HCT116 (cell line): ENCODE results near the gene FMN1. TPM values are rescaled to one million over a fixed set of nuclear protein-coding genes. Genes with fewer than 3 reads are reported as not detected.

ENCODE experiments used
- ATAC-seq: fragments of 200-7000 bp; cut with Tn5 transposase; 2 replicates; pipeline ENCODE4 v1.9.1; 2020; ENCODE audit warnings: mild to moderate bottlenecking, moderate library complexity
- BruUV-seq: library from RNA; stranded (reverse); fragments of 400-500 nt; replicated peaks from 2 replicates; lab custom pipeline; 2021; lab: Mats Ljungman, UMichigan
- CTCF ChIA-PET: fragments of 300-600 bp; sonication (Branson Sonifier 250); formaldehyde crosslinking; loops from one replicate; lab custom pipeline; 2021; ENCODE audit warnings: antibody characterized with exemption; lab: Charles Lee
- POLR2A ChIA-PET: fragments of 300-600, 350-600 bp; sonication (Branson Sonifier 250); formaldehyde crosslinking; loops from one replicate; lab custom pipeline; 2021; ENCODE audit warnings: antibody characterized with exemption; lab: Charles Lee
- RAD21 ChIA-PET, 2 experiments: fragments of 300-600 bp; sonication (Branson Sonifier 250); formaldehyde crosslinking; loops; one replicate each; lab custom pipeline; 2023; ENCODE audit warnings: low total read pairs in 2 of 2; ENCODE audit not compliant: uncharacterized antibody in 2 of 2, unreplicated experiment in 2 of 2, low non-redundant PET in 1 of 2; lab: Charles Lee
- DNase-seq: peaks from one replicate; pipeline ENCODE4 v3.0.0-alpha.2; 2010; ENCODE audit warnings: low read depth, low spot score
- H2AFZ ChIP-seq: fragments of 200-600 bp; shearing (Covaris generic), sonication (generic); 2 replicates; pipeline ENCODE4 v1.6.1; 2017; ENCODE audit warnings: low read depth, mixed run types, mixed read lengths, antibody characterized with exemption, low read length; ENCODE audit not compliant: poor library complexity, severe bottlenecking
- H3K27ac ChIP-seq: 2 replicates; pipeline ENCODE4 v1.5.1; 2012; ENCODE audit warnings: low read depth, low read length
- H3K27me3 ChIP-seq: fragments of 200-600 bp; sonication (generic); 2 replicates; pipeline ENCODE4 v1.6.1; 2016; ENCODE audit warnings: mixed run types, low read length, mixed read lengths; ENCODE audit not compliant: insufficient read depth
- H3K36me3 ChIP-seq, 2 experiments: fragments of 200-500 bp in 1 of 2; fragments of 200-600 bp in 1 of 2; sonication (Bioruptor generic) in 1 of 2; sonication (generic) in 1 of 2; 2 replicates each; pipeline versions ENCODE4 v1.5.1 to v1.6.1; 2014 to 2016; ENCODE audit warnings: low read length in 2 of 2, inconsistent platforms in 1 of 2, mixed read lengths in 1 of 2, mixed run types in 1 of 2; ENCODE audit not compliant: insufficient read depth in 2 of 2, control insufficient read depth in 1 of 2
- H3K4me1 ChIP-seq, 2 experiments: fragments of 200-600 bp in 1 of 2; sonication (generic) in 1 of 2; 2 replicates each; pipeline versions ENCODE4 v1.5.1 to v1.6.1; 2012 to 2017; ENCODE audit warnings: low read length in 2 of 2, inconsistent platforms in 1 of 2, mild to moderate bottlenecking in 1 of 2, mixed read lengths in 1 of 2, mixed run types in 1 of 2, moderate library complexity in 1 of 2; ENCODE audit not compliant: insufficient read depth in 2 of 2, control insufficient read depth in 1 of 2
- H3K4me2 ChIP-seq: fragments of 200-600 bp; sonication (generic); 2 replicates; pipeline ENCODE4 v1.6.1; 2017; ENCODE audit warnings: mixed run types, low read length, mixed read lengths
- H3K4me3 ChIP-seq, 2 experiments: fragments of 200-600 bp in 1 of 2; sonication (generic) in 1 of 2; replicated peaks in 1 of 2; 2 replicates each; pipeline ENCODE4 v1.5.1; 2011 to 2016; ENCODE audit warnings: low read length in 2 of 2, control low read depth in 1 of 2, low read depth in 1 of 2, mild to moderate bottlenecking in 1 of 2, mixed read lengths in 1 of 2, mixed run types in 1 of 2
- H3K79me2 ChIP-seq: fragments of 200-600 bp; sonication (generic); 2 replicates; pipeline ENCODE4 v1.6.1; 2017; ENCODE audit warnings: mild to moderate bottlenecking, mixed run types, low read length, moderate library complexity, mixed read lengths; ENCODE audit not compliant: insufficient read depth
- H3K9ac ChIP-seq: fragments of 200-600 bp; sonication (generic); 2 replicates; pipeline ENCODE4 v1.6.1; 2016; ENCODE audit warnings: low read length, mixed read lengths
- H3K9me2 ChIP-seq: fragments of 200-600 bp; sonication (generic), shearing (Covaris generic); 2 replicates; pipeline ENCODE4 v1.6.1; 2017; ENCODE audit warnings: mixed run types, mild to moderate bottlenecking, moderate library complexity; ENCODE audit not compliant: insufficient read depth
- H3K9me3 ChIP-seq, 2 experiments: fragments of 200-500 bp in 1 of 2; fragments of 200-600 bp in 1 of 2; sonication (Bioruptor generic) in 1 of 2; sonication (generic) in 1 of 2; 2 replicates each; pipeline ENCODE4 v1.6.1; 2014 to 2017; ENCODE audit warnings: low read length in 2 of 2, mixed read lengths in 2 of 2, inconsistent platforms in 1 of 2, low read depth in 1 of 2, mild to moderate bottlenecking in 1 of 2, mixed run types in 1 of 2, moderate library complexity in 1 of 2; ENCODE audit not compliant: control insufficient read depth in 1 of 2, insufficient read depth in 1 of 2
- H4K20me1 ChIP-seq: fragments of 200-600 bp; sonication (generic), shearing (Covaris generic); 2 replicates; pipeline ENCODE4 v1.6.1; 2017; ENCODE audit warnings: mixed run types, mild to moderate bottlenecking, moderate library complexity; ENCODE audit not compliant: insufficient read depth
- CBX3 ChIP-seq: IDR thresholded peaks from 2 replicates; pipeline ENCODE4 v1.6.1; 2012; ENCODE audit warnings: low read depth
- EGR1 ChIP-seq: IDR thresholded peaks from 2 replicates; pipeline ENCODE4 v1.6.1; 2012; ENCODE audit warnings: low read depth
- ELF1 ChIP-seq: IDR thresholded peaks from 2 replicates; pipeline ENCODE4 v1.6.1; 2012; ENCODE audit warnings: low read depth, borderline replicate concordance
- EZH2 ChIP-seq: fragments of 200-600 bp; sonication (generic); IDR thresholded peaks from 2 replicates; pipeline ENCODE4 v1.6.1; 2017; ENCODE audit warnings: antibody characterized with exemption, mixed run types
- EZH2phosphoT487 ChIP-seq: fragments of 200-600 bp; IDR thresholded peaks from 2 replicates; pipeline ENCODE4 v1.6.1; 2018; ENCODE audit warnings: antibody characterized with exemption, borderline replicate concordance
- FOSL1 ChIP-seq: IDR thresholded peaks from 2 replicates; pipeline ENCODE4 v1.6.1; 2012; ENCODE audit warnings: low read depth
- JUND ChIP-seq: IDR thresholded peaks from 2 replicates; pipeline ENCODE4 v1.6.1; 2012
- MAX ChIP-seq: IDR thresholded peaks from 2 replicates; pipeline ENCODE4 v1.6.1; 2012
- POLR2A ChIP-seq: IDR thresholded peaks from 2 replicates; pipeline ENCODE4 v1.7.0; 2011; ENCODE audit warnings: borderline replicate concordance; ENCODE audit not compliant: insufficient read depth, insufficient read length; ENCODE audit errors: extremely low read depth
- POLR2AphosphoS5 ChIP-seq: IDR thresholded peaks from 2 replicates; pipeline ENCODE4 v1.6.1; 2011; ENCODE audit warnings: mild to moderate bottlenecking, low read depth, low read length, moderate library complexity
- RAD21 ChIP-seq: IDR thresholded peaks from 2 replicates; pipeline ENCODE4 v1.6.1; 2012; ENCODE audit warnings: low read depth, mild to moderate bottlenecking
- REST ChIP-seq: IDR thresholded peaks from 2 replicates; pipeline ENCODE4 v1.6.1; 2012; ENCODE audit warnings: low read depth
- SIN3A ChIP-seq: IDR thresholded peaks from 2 replicates; pipeline ENCODE4 v1.6.1; 2012; ENCODE audit warnings: low read depth
- SRF ChIP-seq: IDR thresholded peaks from 2 replicates; pipeline ENCODE4 v1.6.1; 2012; ENCODE audit warnings: low read depth
- ZFX ChIP-seq: fragments of 450-650 bp; IDR thresholded peaks from 2 replicates; pipeline ENCODE4 v1.6.1; 2017
- ZNF274 ChIP-seq: fragments of 200-500 bp; sonication (Bioruptor generic); IDR thresholded peaks from 2 replicates; pipeline ENCODE4 v1.6.1; 2014; ENCODE audit warnings: mild to moderate bottlenecking, low read depth, low read length, inconsistent platforms
- intact Hi-C: fragments of 100-400 bp; cut with micrococcal nuclease; formaldehyde crosslinking; loops from 2 replicates; pipeline ENCODE4 v1.10.0; 2022
- total RNA-seq: library from RNA; stranded (reverse); gene quantifications from one replicate; pipeline ENCODE4 v1.2.1, GENCODE V29; 2021; ENCODE audit not compliant: unreplicated experiment
- TF ChIP-seq, protein P1 (sequence below): IDR thresholded peaks from 2 replicates; pipeline ENCODE4 v1.6.1; 2012
- TF ChIP-seq, protein P2 (sequence below): IDR thresholded peaks from 2 replicates; pipeline ENCODE4 v1.6.1; 2011; ENCODE audit warnings: mild to moderate bottlenecking, low read length, moderate library complexity; ENCODE audit not compliant: insufficient replicate concordance; ENCODE audit errors: extremely low read depth

Gene FMN1
- total RNA-seq, 1 experiment from 2014 or later, result 0.39 TPM

- DNase-seq (no peak), ATAC-seq (no peak)
- Histone ChIP-seq H3K4me3 (no peak overlapping the region), H3K27me3 (no peaks in the 10 kb centered on the region), H2AFZ (no peak overlapping the region), H3K9ac (no peak overlapping the region), H3K9me2 (no peaks in the 10 kb centered on the region), H3K79me2 (no peaks in the 10 kb centered on the region), H3K4me2 (no peak overlapping the region), H4K20me1 (no peaks in the 10 kb centered on the region), H3K4me1 (no peaks in the 10 kb centered on the region), H3K27ac (no peak overlapping the region), H3K9me3 (no peaks in the 10 kb centered on the region), H3K36me3 (no peaks in the 10 kb centered on the region)
- TF ChIP-seq ELF1 (no peak), SRF (no peak), SIN3A (no peak), ZNF274 (no peak), JUND (no peak), RAD21 (no peak), FOSL1 (no peak), ZFX (no peak), POLR2A (no peak)
- TF ChIP-seq, protein P1, sequence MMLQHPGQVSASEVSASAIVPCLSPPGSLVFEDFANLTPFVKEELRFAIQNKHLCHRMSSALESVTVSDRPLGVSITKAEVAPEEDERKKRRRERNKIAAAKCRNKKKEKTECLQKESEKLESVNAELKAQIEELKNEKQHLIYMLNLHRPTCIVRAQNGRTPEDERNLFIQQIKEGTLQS, result no peak
- TF ChIP-seq, protein P2, sequence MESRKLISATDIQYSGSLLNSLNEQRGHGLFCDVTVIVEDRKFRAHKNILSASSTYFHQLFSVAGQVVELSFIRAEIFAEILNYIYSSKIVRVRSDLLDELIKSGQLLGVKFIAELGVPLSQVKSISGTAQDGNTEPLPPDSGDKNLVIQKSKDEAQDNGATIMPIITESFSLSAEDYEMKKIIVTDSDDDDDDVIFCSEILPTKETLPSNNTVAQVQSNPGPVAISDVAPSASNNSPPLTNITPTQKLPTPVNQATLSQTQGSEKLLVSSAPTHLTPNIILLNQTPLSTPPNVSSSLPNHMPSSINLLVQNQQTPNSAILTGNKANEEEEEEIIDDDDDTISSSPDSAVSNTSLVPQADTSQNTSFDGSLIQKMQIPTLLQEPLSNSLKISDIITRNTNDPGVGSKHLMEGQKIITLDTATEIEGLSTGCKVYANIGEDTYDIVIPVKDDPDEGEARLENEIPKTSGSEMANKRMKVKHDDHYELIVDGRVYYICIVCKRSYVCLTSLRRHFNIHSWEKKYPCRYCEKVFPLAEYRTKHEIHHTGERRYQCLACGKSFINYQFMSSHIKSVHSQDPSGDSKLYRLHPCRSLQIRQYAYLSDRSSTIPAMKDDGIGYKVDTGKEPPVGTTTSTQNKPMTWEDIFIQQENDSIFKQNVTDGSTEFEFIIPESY, result no peak
- CTCF ChIA-PET, result no interaction called here
- BruUV-seq, result no TSS peak
- RAD21 ChIA-PET, result no interaction called here
- POLR2A ChIA-PET, result no interaction called here
- intact Hi-C loops, result no loop called here
Observed at GRCh38 chr15:33138000-33138399, 56.5 kb downstream of the FMN1 start.

DNA sequence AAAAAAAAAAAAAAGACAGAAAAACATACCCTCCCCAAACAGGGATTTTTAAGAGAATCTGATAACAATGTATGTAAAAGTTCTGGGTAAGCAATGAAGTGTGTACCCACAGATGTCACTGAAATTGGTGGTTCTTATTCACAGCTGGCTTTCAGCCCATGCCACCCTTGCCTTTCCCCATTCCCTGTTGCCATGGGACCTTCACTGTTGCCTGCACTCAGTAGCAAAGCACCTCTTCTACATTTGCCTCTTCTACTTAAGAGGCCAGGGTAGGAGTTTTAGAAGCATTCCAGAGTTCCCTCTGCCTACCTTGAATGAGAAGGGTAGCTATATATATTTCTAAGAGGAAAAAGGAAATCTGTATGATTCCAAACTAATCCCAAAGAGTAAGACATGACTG is 57.4 kb downstream of the FMN1 start:
- H4K20me1 ChIP-seq, result no peaks in the 10 kb centered on the region
- no peaks in the 10 kb centered on the region for H3K36me3 ChIP-seq
- H3K9me3 ChIP-seq, result no peaks in the 10 kb centered on the region
- TF ChIP-seq EZH2phosphoT487, result no peak
- no peak for TF ChIP-seq CBX3
- TF ChIP-seq EZH2, result no peak
- no peak for TF ChIP-seq EGR1
- no peak for TF ChIP-seq RAD21
- no peak for TF ChIP-seq ZFX
- no peak for TF ChIP-seq POLR2AphosphoS5
- TF ChIP-seq REST, result no peak
- TF ChIP-seq ELF1, result no peak
- TF ChIP-seq MAX, result no peak
- TF ChIP-seq ZNF274, result no peak
- TF ChIP-seq, all 23 proteins: peak for 0
- ChIA-PET CTCF (no interaction called here), POLR2A (no interaction called here), RAD21 (no interaction called here)
- DNase-seq (no peak), ATAC-seq (no peak)
- Histone ChIP-seq H3K4me2 (no peak overlapping the region), H3K27me3 (no peaks in the 10 kb centered on the region), H3K4me1 (no peaks in the 10 kb centered on the region; a peak in 2 of 4 replicates), H3K9me2 (no peaks in the 10 kb centered on the region), H2AFZ (no peak overlapping the region), H3K27ac (no peak overlapping the region), H3K4me3 (no peak overlapping the region), H3K9ac (no peak overlapping the region), H3K79me2 (no peaks in the 10 kb centered on the region)
- intact Hi-C loops, result no loop called here
- no TSS peak for BruUV-seq
